ENCODE data around the gene ZNF609. TPM values are rescaled to one million over a fixed set of nuclear protein-coding genes. Genes with fewer than 3 reads are reported as not detected.

The ZNF609 gene
- total and polyA plus RNA-seq, 2 of the 13 experiments (the other 11 are each of a cell fraction or from before 2014, with no cell fraction given) = 8.9 to 9.9 TPM

DNA sequence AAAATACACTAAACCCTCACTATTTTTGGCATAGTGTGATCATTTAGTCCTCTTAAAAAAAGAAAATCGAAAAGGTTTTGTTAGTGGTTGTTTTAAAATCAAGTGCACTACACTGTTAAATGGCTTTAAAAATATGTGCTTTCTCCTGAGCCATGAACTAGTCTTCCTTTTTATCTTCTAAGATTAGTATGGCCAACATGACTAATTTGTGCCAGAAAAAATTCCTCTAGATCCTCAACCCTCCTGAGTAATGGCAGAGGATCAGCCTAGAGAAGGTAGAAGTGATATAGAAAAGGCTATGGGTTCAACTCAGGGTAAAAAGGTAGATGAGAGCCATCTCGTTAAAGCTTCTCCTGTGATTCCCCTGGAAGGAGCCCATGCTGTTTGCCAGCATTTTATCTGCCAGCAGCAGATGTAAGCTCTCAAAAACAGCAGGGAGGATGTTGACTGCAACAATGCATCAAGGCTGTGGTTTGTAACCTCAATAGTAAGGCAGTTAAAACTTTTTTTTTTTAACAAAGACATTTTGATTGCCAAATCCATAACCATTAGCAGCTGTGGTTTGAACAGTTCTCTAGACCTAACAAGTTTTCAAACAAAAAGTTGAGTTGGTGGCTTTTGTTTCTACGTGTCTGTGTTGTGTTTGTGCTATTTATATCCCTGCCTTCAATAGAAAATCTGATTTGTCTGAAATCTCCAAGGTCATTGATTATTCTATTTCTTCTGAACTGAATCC, 30.2 kb upstream of the ZNF609 start (continued):
- TF ChIP-seq, protein P1, sequence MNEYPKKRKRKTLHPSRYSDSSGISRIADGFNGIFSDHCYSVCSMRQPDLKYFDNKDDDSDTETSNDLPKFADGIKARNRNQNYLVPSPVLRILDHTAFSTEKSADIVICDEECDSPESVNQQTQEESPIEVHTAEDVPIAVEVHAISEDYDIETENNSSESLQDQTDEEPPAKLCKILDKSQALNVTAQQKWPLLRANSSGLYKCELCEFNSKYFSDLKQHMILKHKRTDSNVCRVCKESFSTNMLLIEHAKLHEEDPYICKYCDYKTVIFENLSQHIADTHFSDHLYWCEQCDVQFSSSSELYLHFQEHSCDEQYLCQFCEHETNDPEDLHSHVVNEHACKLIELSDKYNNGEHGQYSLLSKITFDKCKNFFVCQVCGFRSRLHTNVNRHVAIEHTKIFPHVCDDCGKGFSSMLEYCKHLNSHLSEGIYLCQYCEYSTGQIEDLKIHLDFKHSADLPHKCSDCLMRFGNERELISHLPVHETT (CRISPR knock-in tag; conservative IDR thresholded peaks at IDR 0.05) = no peak
- no peak for TF ChIP-seq RBM39 (IDR thresholded peaks at IDR 0.05; ENCODE audit: low read depth, low read length, poor library complexity, severe bottlenecking)
- no peak for TF ChIP-seq RAD51 (IDR thresholded peaks at IDR 0.05; ENCODE audit: borderline replicate concordance)
- TF ChIP-seq SIN3B (IDR thresholded peaks at IDR 0.05; ENCODE audit: low read length) = no peak
- TF ChIP-seq RXRB (CRISPR knock-in tag; IDR thresholded peaks at IDR 0.05; ENCODE audit: borderline replicate concordance) = no peak

DNA sequence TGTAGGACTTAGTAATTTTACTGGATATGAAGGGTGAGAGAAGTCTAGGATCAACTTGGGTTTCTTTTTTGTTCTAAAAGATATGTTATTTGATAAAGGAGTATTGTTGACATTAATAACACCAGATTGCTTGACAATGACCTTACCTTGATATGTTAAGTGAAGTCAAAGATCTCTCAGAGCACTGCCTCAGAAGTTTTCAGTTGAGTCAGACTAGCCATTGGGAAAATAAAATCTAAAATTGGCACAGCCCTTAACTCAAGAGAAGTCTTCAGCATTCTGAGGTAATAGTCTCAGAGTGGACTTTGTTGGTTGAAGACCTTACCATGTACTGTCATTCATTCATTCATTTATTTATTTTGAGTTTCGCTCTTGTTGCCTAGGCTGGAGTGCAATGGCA, 22.4 kb upstream of the ZNF609 start:
- DNase-seq (ENCODE audit: low spot score) (no peak), ATAC-seq (no peak), FAIRE-seq (no peak)
- intact Hi-C loops (cut with micrococcal nuclease; ENCODE audit: unreplicated experiment) (no loop called here), in situ Hi-C loops (cut with HindIII; ENCODE audit: extremely low pct_ligation_motif_present, low pct_unique_long_range_greater_than_20kb) (loop anchor here (10.0 kb wide), 1 partner anchor 217 kb away; no protein-coding TSS in a partner anchor)
- no TSS peak for BruUV-seq (replicated peaks)
- no peaks in the 10 kb centered on the region for H4K20me1 ChIP-seq (ENCODE audit: insufficient read depth, low read length)
- peaks cover 0 to 3% of the 10 kb centered on the region in 2 experiments; a peak in 1 of 5 replicates for H3K36me3 ChIP-seq (replicated peaks in 1 of 2; ENCODE audit: control insufficient read depth in 1 of 2, insufficient read depth in 2 of 2, low read length in 2 of 2)
- ChIA-PET CTCF (ENCODE audit: low intra/inter-chr PET ratio, low total read pairs) (no interaction called here), POLR2A (no interaction called here)
- no peak overlapping the region for H3K27ac ChIP-seq (ENCODE audit: extremely low read length, insufficient read depth, low read length)
- WGBS (ENCODE audit: low lambda C conversion rate) = 100% methylated on average over 1 of the region's 1 CpG
- no peak overlapping the region for H3K4me3 ChIP-seq (replicated peaks in 1 of 3; ENCODE audit: insufficient read depth in 1 of 3, low read depth in 2 of 3, low read length in 3 of 3)
- H3K27me3 ChIP-seq (ENCODE audit: control insufficient read depth in 1 of 2, insufficient read depth in 2 of 2, low read length in 2 of 2) = no peaks in the 10 kb centered on the region
- H2AFZ ChIP-seq (ENCODE audit: low read length) = no peak overlapping the region
- H3K4me2 ChIP-seq (ENCODE audit: low read depth, low read length) = no peak overlapping the region
- H3K79me2 ChIP-seq (ENCODE audit: insufficient read depth, low read length) = no peaks in the 10 kb centered on the region
- TF ChIP-seq ZSCAN25 (CRISPR knock-in tag; IDR thresholded peaks at IDR 0.05) = no peak
- TF ChIP-seq, protein P2, sequence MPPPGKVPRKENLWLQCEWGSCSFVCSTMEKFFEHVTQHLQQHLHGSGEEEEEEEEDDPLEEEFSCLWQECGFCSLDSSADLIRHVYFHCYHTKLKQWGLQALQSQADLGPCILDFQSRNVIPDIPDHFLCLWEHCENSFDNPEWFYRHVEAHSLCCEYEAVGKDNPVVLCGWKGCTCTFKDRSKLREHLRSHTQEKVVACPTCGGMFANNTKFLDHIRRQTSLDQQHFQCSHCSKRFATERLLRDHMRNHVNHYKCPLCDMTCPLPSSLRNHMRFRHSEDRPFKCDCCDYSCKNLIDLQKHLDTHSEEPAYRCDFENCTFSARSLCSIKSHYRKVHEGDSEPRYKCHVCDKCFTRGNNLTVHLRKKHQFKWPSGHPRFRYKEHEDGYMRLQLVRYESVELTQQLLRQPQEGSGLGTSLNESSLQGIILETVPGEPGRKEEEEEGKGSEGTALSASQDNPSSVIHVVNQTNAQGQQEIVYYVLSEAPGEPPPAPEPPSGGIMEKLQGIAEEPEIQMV (CRISPR knock-in tag; IDR thresholded peaks at IDR 0.05; ENCODE audit: low read depth) = no peak
- H3K4me1 ChIP-seq (ENCODE audit: insufficient read depth, low read length) = no peaks in the 10 kb centered on the region
- no peaks in the 10 kb centered on the region for H3K9me3 ChIP-seq (ENCODE audit: low read length)
- H3K9ac ChIP-seq (ENCODE audit: insufficient read depth, low read depth, low read length) = no peak overlapping the region
